ENCODE data around the gene MYO1H.
"Not testable (repeated sequence)": the region's sequence is repeated elsewhere in the genome, so short reads cannot be mapped to it uniquely, and the experiment has no call there.

Gene MYO1H

GRCh38 chr12:109418848-109419480 lies 71.3 kb downstream of the MYO1H start:
- Mint-ChIP-seq H3K4me3 (no peak overlapping the region), H3K9me3 (no peaks in the 10 kb centered on the region), H3K36me3 (ENCODE audit: low read depth) (no peaks in the 10 kb centered on the region), H3K27me3 (ENCODE audit: low read depth) (no peaks in the 10 kb centered on the region), H3K4me1 (ENCODE audit: low read depth) (no peaks in the 10 kb centered on the region), H3K27ac (no peak overlapping the region)
- DNase-seq (ENCODE audit: low spot score): no peak

- no peaks in the 10 kb centered on the region for H3K4me1 Mint-ChIP-seq (ENCODE audit: low read depth)
- H3K9me3 Mint-ChIP-seq: no peaks in the 10 kb centered on the region
- H3K4me3 Mint-ChIP-seq: no peak overlapping the region
- no peak for DNase-seq (ENCODE audit: low spot score)
- no peak overlapping the region for H3K27ac Mint-ChIP-seq
- no peaks in the 10 kb centered on the region for H3K36me3 Mint-ChIP-seq (ENCODE audit: low read depth)
- no peaks in the 10 kb centered on the region for H3K27me3 Mint-ChIP-seq (ENCODE audit: low read depth)
Observed at GRCh38 chr12:109421355-109422087, 73.8 kb downstream of the MYO1H start.

GRCh38 chr12:109422251-109422650 lies 74.6 kb downstream of the MYO1H start:
- Mint-ChIP-seq H3K4me3 (no peak overlapping the region), H3K27me3 (ENCODE audit: low read depth) (no peaks in the 10 kb centered on the region), H3K36me3 (ENCODE audit: low read depth) (no peaks in the 10 kb centered on the region), H3K27ac (no peak overlapping the region), H3K9me3 (no peaks in the 10 kb centered on the region), H3K4me1 (ENCODE audit: low read depth) (no peaks in the 10 kb centered on the region)
- DNase-seq (ENCODE audit: low spot score): no peak

- no peak for DNase-seq (ENCODE audit: low spot score)
- Mint-ChIP-seq H3K27me3 (ENCODE audit: low read depth) (no peaks in the 10 kb centered on the region), H3K36me3 (ENCODE audit: low read depth) (no peaks in the 10 kb centered on the region), H3K4me1 (ENCODE audit: low read depth) (no peaks in the 10 kb centered on the region), H3K4me3 (no peak overlapping the region), H3K9me3 (no peaks in the 10 kb centered on the region), H3K27ac (no peak overlapping the region)
Observed at GRCh38 chr12:109423392-109423791, 75.7 kb downstream of the MYO1H start.

- no peaks in the 10 kb centered on the region for H3K27me3 Mint-ChIP-seq (ENCODE audit: low read depth)
- no peak overlapping the region for H3K27ac Mint-ChIP-seq
- no peaks in the 10 kb centered on the region for H3K36me3 Mint-ChIP-seq (ENCODE audit: low read depth)
- no peaks in the 10 kb centered on the region for H3K9me3 Mint-ChIP-seq
- H3K4me1 Mint-ChIP-seq (ENCODE audit: low read depth): peaks cover 3% of the 10 kb centered on the region
- peak; percentile 63 for DNase-seq (ENCODE audit: low spot score)
- no peak overlapping the region for H3K4me3 Mint-ChIP-seq
Observed at GRCh38 chr12:109428037-109428629, 80.4 kb downstream of the MYO1H start.

GRCh38 chr12:109428804-109429203 lies 81.1 kb downstream of the MYO1H start:
- not testable (repeated sequence) for H3K4me1 Mint-ChIP-seq (ENCODE audit: low read depth); H3K4me3 Mint-ChIP-seq; H3K36me3 Mint-ChIP-seq (ENCODE audit: low read depth); H3K9me3 Mint-ChIP-seq; H3K27ac Mint-ChIP-seq; DNase-seq (ENCODE audit: low spot score); H3K27me3 Mint-ChIP-seq (ENCODE audit: low read depth)

- H3K36me3 Mint-ChIP-seq (ENCODE audit: low read depth): no peaks in the 10 kb centered on the region
- no peak overlapping the region for H3K4me3 Mint-ChIP-seq
- H3K27ac Mint-ChIP-seq: no peak overlapping the region
- H3K4me1 Mint-ChIP-seq (ENCODE audit: low read depth): peaks cover 8% of the 10 kb centered on the region
- no peaks in the 10 kb centered on the region for H3K27me3 Mint-ChIP-seq (ENCODE audit: low read depth)
- no peaks in the 10 kb centered on the region for H3K9me3 Mint-ChIP-seq
- no peak for DNase-seq (ENCODE audit: low spot score)
Observed at GRCh38 chr12:109430244-109430643, 82.5 kb downstream of the MYO1H start.

- Mint-ChIP-seq H3K27ac (no peak overlapping the region), H3K4me1 (ENCODE audit: low read depth) (peaks cover 8% of the 10 kb centered on the region), H3K36me3 (ENCODE audit: low read depth) (no peaks in the 10 kb centered on the region), H3K9me3 (no peaks in the 10 kb centered on the region), H3K4me3 (no peak overlapping the region), H3K27me3 (ENCODE audit: low read depth) (no peaks in the 10 kb centered on the region)
- no peak for DNase-seq (ENCODE audit: low spot score)
Observed at GRCh38 chr12:109432431-109432830, 84.7 kb downstream of the MYO1H start.

GRCh38 chr12:109432842-109433304 lies 85.2 kb downstream of the MYO1H start:
- Mint-ChIP-seq H3K4me3 (no peak overlapping the region), H3K36me3 (ENCODE audit: low read depth) (no peaks in the 10 kb centered on the region), H3K27me3 (ENCODE audit: low read depth) (no peaks in the 10 kb centered on the region), H3K4me1 (ENCODE audit: low read depth) (peaks cover 8% of the 10 kb centered on the region), H3K27ac (no peak overlapping the region), H3K9me3 (no peaks in the 10 kb centered on the region)
- DNase-seq (ENCODE audit: low spot score): peak; percentile 71

- no peaks in the 10 kb centered on the region for H3K27me3 Mint-ChIP-seq (ENCODE audit: low read depth)
- H3K36me3 Mint-ChIP-seq (ENCODE audit: low read depth): no peaks in the 10 kb centered on the region
- H3K27ac Mint-ChIP-seq: no peak overlapping the region
- peaks cover 8% of the 10 kb centered on the region for H3K4me1 Mint-ChIP-seq (ENCODE audit: low read depth)
- DNase-seq (ENCODE audit: low spot score): no peak
- no peak overlapping the region for H3K4me3 Mint-ChIP-seq
- H3K9me3 Mint-ChIP-seq: no peaks in the 10 kb centered on the region
Observed at GRCh38 chr12:109433618-109434017, 85.9 kb downstream of the MYO1H start.

- Mint-ChIP-seq H3K36me3 (ENCODE audit: low read depth) (no peaks in the 10 kb centered on the region), H3K27ac (no peak overlapping the region), H3K4me3 (no peak overlapping the region), H3K9me3 (no peaks in the 10 kb centered on the region), H3K4me1 (ENCODE audit: low read depth) (peaks cover 8% of the 10 kb centered on the region), H3K27me3 (ENCODE audit: low read depth) (no peaks in the 10 kb centered on the region)
- no peak for DNase-seq (ENCODE audit: low spot score)
Observed at GRCh38 chr12:109434582-109434981, 86.9 kb downstream of the MYO1H start.

- no peak overlapping the region for H3K27ac Mint-ChIP-seq
- no peak overlapping the region for H3K4me3 Mint-ChIP-seq
- no peaks in the 10 kb centered on the region for H3K9me3 Mint-ChIP-seq
- H3K4me1 Mint-ChIP-seq (ENCODE audit: low read depth): peaks cover 8% of the 10 kb centered on the region
- no peaks in the 10 kb centered on the region for H3K27me3 Mint-ChIP-seq (ENCODE audit: low read depth)
- DNase-seq (ENCODE audit: low spot score): no peak
- H3K36me3 Mint-ChIP-seq (ENCODE audit: low read depth): no peaks in the 10 kb centered on the region
Observed at GRCh38 chr12:109435428-109436187, 87.9 kb downstream of the MYO1H start.

GRCh38 chr12:109436188-109436560 lies 88.5 kb downstream of the MYO1H start:
- Mint-ChIP-seq H3K36me3 (ENCODE audit: low read depth) (no peaks in the 10 kb centered on the region), H3K4me1 (ENCODE audit: low read depth) (peaks cover 8% of the 10 kb centered on the region), H3K27me3 (ENCODE audit: low read depth) (no peaks in the 10 kb centered on the region), H3K9me3 (no peaks in the 10 kb centered on the region), H3K27ac (no peak overlapping the region), H3K4me3 (no peak overlapping the region)
- no peak for DNase-seq (ENCODE audit: low spot score)

- H3K9me3 Mint-ChIP-seq: no peaks in the 10 kb centered on the region
- no peaks in the 10 kb centered on the region for H3K36me3 Mint-ChIP-seq (ENCODE audit: low read depth)
- DNase-seq (ENCODE audit: low spot score): no peak
- H3K4me1 Mint-ChIP-seq (ENCODE audit: low read depth): no peaks in the 10 kb centered on the region
- no peak overlapping the region for H3K27ac Mint-ChIP-seq
- no peak overlapping the region for H3K4me3 Mint-ChIP-seq
- H3K27me3 Mint-ChIP-seq (ENCODE audit: low read depth): no peaks in the 10 kb centered on the region
Observed at GRCh38 chr12:109439181-109439580, 91.5 kb downstream of the MYO1H start.

Data from T-helper 2 cell treated with Interferon-gamma antibody and Interleukin-4, amounts not matched to agents 5 μg/mL and 100 μg/mL, for 36 hours (primary cell).